Kidney tubule cell (primary cell): ENCODE measurements around the gene BTLA.
"Not testable (repeated sequence)": the region's sequence is repeated elsewhere in the genome, so short reads cannot be mapped to it uniquely, and the experiment has no call there.

ENCODE experiments used
- DNase-seq: peaks from one replicate; pipeline ENCODE4 v3.0.0-alpha.2; 2018; ENCODE audit warnings: low spot score

Gene BTLA

GRCh38 chr3:112446343-112446742 lies 52.9 kb downstream of the BTLA start:
- peak; percentile 55 for DNase-seq

- no peak for DNase-seq
These were observed 53.4 kb downstream of the BTLA start for GRCh38 chr3:112445839-112446238.

DNA sequence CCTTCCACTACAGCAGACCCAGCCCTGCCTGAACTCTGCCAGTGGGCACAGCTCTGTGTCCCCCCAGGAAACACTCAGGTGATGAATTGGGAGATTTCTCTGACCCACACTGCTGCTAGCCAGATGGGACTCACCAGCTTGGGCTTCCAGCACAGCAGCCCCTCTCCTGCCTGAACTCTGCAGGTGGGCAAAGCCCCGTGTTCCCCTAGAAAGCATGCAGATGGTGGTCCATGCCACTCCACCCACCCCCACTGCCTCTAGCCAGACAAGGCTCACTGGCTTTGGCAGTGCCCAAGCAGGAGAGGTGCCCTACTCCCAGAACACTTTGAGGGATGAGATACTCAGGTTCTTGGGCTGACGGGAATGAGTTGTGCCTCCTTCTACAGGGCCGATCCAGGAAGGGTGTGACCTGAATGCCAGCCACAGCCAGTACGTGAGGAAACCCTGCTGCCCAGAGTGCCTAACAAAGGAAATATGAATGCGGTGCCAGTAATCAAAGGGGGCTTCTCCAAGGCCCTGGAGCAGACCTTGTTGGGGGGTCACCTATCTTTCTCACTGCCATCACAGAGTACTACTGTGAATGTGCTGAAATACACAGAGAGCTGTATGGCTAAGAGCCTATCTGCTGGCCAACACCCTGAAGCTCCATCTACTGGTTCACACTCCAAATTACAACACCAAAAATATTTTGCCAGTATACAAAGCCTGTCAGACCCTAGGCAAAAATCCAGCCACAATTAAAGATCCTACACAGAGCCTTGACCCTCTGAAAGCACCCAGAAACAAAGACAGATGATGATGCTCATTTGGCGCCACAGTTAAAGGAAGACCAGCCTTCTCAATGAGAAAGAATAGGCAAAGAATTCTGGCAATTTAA lies 61.9 kb downstream of the BTLA start:
- DNase-seq = peak; percentile 45

DNA sequence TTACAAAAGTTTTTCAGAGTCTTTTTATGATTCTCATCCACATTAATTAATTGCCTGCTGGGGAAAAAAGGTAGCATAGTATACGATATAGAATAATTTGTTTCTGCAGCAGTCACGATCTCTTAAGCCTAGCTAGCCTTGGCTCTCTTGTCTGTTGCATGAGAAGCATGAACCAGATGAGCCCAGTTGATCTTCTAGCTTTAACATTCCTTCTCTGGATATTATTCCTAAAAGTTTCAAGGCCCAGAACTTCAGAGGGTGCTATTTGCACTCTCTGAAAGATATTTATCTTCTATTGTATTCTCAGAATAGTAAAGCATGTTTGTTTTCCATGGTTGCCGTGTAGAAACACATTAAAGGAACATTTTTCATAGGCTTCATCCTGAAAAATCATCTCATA lies 69.3 kb downstream of the BTLA start:
- DNase-seq = no peak

GRCh38 chr3:112427123-112427522 lies 72.1 kb downstream of the BTLA start:
- no peak for DNase-seq

DNA sequence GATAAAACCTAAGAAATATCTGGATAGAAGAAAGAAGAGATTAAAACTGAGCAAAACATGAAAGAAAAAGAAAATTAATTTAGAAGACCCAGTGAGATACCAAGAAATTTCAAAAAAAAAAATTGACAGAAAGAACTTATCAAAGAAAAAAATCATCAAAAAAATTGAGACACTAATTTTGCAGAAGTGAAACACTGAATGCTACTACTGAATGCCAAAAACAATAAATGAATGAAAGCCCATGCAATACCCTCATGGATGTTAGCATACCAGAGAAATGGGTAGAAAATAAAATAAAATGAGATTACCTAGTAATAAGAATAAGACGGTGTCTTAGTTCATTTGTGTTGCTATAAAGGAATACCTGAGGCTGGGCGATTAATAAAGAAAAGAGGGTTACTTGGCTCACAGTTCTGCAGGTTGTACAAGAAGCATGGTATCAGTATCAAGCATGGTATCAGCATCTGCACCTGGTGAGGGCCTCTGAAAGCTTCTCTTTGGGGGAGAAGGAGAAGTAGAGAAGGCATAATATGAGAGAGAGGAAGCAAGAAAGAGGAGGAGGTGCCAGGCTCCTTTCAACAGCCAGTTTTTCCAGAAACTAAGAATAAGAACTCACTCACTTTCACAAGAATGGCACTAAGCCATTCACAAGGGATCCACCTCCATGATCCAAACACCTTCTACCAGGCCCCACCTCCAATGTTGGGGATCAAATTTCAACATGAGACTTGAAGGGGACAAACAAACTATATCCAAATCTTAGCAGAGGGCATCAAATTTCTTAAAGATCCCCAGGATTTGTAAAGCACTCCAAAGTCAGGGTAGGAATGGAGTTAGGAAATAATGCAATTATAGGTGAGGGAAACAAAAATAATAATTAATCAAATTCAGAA lies 73.2 kb downstream of the BTLA start:
- DNase-seq = no peak

- DNase-seq = no peak
These were observed 73.9 kb downstream of the BTLA start for GRCh38 chr3:112425382-112425781.

DNA sequence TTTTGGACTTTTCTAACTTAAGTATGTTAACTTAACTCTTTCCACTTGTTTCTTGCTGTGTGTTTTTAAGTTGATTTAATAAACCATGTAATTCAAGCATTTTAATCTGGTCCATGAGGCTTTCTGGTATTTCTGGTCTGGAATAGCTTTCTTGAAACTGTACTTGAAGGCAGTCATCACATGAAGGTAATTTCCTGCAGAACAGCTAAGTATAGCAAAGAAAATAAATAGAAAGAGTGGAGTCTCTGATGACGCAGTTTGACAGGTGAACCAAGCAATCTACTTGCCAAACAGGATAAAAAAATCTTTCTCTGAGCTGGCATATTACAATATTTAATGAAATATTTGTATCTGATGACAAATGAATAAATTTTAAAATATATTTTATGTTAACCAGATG lies 74.9 kb downstream of the BTLA start:
- DNase-seq = no peak

- not testable (repeated sequence) for DNase-seq
These were observed 76.4 kb downstream of the BTLA start for GRCh38 chr3:112422921-112423320.

GRCh38 chr3:112418526-112418925 lies 80.7 kb downstream of the BTLA start:
- DNase-seq = not testable (repeated sequence)

GRCh38 chr3:112417696-112418318 lies 81.5 kb downstream of the BTLA start:
- DNase-seq = no peak

DNA sequence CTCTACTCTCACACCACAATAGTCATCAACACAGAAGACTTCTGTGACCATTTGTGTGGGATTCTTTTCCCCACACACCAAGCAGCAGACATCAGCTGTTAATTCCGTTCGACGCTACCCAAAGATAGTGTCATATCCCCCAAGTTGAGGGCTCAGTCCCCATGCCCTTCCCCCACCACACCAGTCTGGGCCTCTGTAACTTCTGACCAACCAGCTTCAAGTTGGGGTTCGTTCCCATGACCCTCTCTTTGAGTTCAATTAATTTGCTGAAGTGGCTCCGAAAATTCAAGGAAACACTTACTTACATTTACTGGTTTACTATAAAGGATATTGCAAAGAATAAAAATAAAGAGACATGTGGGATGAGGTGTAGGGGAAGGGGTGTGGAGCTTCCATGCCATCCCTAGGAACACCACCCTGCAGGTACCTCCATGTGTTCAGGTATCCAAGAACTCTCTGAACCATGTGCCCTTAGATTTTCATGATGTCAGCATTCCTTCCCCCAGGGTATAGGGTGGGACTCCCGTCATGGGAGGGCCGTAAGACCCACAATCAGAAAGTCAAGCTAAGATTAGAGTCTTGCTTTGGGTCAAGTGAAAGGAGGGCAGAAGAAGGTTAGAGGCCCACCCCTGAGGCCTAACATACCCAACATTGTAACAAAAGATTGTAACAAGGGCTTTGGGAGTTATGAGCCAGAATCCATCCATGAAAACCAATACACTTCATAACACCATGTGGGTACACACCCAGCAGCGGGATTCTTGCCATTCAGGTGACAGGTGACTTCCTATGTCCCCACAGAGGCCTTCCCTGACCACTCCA lies 82.7 kb downstream of the BTLA start:
- no peak for DNase-seq

- no peak for DNase-seq
These were observed 83.9 kb downstream of the BTLA start for GRCh38 chr3:112415390-112415789.
